ENCODE results near the gene INKA2. TPM values are rescaled to one million over a fixed set of nuclear protein-coding genes. Genes with fewer than 3 reads are reported as not detected.
A peak's percentile ranks its signal among the peaks of the same experiment; 100 is the strongest.

The INKA2 gene
- total and polyA plus RNA-seq, 4 donors: 0.26 to 0.67 (median 0.52) TPM

DNA sequence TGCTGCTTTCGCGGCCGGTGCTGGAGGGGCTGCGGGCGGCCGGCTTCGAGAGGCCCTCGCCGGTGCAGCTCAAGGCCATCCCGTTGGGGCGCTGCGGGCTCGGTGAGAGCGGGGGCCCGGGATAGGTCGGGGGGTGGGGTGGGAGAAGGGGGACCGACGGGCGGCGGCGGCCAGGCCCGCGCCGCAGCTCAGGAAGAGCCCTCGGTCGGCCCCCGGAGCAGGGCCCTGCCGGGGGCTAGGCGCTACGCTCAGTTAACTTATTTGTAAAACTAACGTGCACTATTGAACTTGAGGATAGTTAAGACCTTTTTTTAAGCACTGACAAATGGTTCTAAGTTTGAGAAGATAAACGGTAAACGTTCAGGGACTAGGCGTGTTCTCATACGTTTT is 16.9 kb upstream of the INKA2 start:
- under 1% methylated on average over 35 of the region's 35 CpGs for WGBS
- Histone ChIP-seq H3K9me3 (ENCODE audit: control insufficient read depth in 4 of 4, low read length in 3 of 4) (no peaks in the 10 kb centered on the region), H3K27me3 (ENCODE audit: control insufficient read depth in 4 of 4, insufficient read depth in 4 of 4, low read length in 3 of 4) (no peaks in the 10 kb centered on the region), H3K4me3 (ENCODE audit: low read depth in 1 of 3, low read length in 3 of 3) (peak overlapping the region; percentile 78 to 99 (median 82)), H3K36me3 (ENCODE audit: control insufficient read depth in 4 of 4, insufficient read depth in 3 of 4, low read depth in 1 of 4, low read length in 3 of 4) (peaks cover 0 to 4% (median 0%) of the 10 kb centered on the region in 4 donors), H3K4me1 (ENCODE audit: control insufficient read depth in 4 of 4, insufficient read depth in 4 of 4, low read length in 3 of 4) (peaks cover 1 to 29% (median 16%) of the 10 kb centered on the region in 4 donors), H3K27ac (ENCODE audit: low read depth in 1 of 2, low read length in 2 of 2) (peak overlapping the region; percentile 91 to 95), H3K9ac (ENCODE audit: low read depth in 1 of 2, low read length in 2 of 2) (peak overlapping the region; percentile 56 to 87)
- TF ChIP-seq, protein P1, sequence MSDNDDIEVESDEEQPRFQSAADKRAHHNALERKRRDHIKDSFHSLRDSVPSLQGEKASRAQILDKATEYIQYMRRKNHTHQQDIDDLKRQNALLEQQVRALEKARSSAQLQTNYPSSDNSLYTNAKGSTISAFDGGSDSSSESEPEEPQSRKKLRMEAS (IDR thresholded peaks at IDR 0.05): no peak
- TF ChIP-seq, protein P2, sequence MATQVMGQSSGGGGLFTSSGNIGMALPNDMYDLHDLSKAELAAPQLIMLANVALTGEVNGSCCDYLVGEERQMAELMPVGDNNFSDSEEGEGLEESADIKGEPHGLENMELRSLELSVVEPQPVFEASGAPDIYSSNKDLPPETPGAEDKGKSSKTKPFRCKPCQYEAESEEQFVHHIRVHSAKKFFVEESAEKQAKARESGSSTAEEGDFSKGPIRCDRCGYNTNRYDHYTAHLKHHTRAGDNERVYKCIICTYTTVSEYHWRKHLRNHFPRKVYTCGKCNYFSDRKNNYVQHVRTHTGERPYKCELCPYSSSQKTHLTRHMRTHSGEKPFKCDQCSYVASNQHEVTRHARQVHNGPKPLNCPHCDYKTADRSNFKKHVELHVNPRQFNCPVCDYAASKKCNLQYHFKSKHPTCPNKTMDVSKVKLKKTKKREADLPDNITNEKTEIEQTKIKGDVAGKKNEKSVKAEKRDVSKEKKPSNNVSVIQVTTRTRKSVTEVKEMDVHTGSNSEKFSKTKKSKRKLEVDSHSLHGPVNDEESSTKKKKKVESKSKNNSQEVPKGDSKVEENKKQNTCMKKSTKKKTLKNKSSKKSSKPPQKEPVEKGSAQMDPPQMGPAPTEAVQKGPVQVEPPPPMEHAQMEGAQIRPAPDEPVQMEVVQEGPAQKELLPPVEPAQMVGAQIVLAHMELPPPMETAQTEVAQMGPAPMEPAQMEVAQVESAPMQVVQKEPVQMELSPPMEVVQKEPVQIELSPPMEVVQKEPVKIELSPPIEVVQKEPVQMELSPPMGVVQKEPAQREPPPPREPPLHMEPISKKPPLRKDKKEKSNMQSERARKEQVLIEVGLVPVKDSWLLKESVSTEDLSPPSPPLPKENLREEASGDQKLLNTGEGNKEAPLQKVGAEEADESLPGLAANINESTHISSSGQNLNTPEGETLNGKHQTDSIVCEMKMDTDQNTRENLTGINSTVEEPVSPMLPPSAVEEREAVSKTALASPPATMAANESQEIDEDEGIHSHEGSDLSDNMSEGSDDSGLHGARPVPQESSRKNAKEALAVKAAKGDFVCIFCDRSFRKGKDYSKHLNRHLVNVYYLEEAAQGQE (IDR thresholded peaks at IDR 0.05): no peak
- TF ChIP-seq JUND (IDR thresholded peaks at IDR 0.05) (no peak), SP1 (IDR thresholded peaks at IDR 0.05) (no peak), RXRA (IDR thresholded peaks at IDR 0.05) (no peak), EGR1 (IDR thresholded peaks at IDR 0.05; ENCODE audit: low read depth in 2 of 2) (no peak), FOXA2 (IDR thresholded peaks at IDR 0.05) (no peak), HNF4A (conservative IDR thresholded peaks at IDR 0.05) (no peak), HNF4G (IDR thresholded peaks at IDR 0.05) (no peak)
- TF ChIP-seq, protein P3, sequence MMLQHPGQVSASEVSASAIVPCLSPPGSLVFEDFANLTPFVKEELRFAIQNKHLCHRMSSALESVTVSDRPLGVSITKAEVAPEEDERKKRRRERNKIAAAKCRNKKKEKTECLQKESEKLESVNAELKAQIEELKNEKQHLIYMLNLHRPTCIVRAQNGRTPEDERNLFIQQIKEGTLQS (IDR thresholded peaks at IDR 0.05): no peak
- DNase-seq (ENCODE audit: low spot score): no peak

DNA sequence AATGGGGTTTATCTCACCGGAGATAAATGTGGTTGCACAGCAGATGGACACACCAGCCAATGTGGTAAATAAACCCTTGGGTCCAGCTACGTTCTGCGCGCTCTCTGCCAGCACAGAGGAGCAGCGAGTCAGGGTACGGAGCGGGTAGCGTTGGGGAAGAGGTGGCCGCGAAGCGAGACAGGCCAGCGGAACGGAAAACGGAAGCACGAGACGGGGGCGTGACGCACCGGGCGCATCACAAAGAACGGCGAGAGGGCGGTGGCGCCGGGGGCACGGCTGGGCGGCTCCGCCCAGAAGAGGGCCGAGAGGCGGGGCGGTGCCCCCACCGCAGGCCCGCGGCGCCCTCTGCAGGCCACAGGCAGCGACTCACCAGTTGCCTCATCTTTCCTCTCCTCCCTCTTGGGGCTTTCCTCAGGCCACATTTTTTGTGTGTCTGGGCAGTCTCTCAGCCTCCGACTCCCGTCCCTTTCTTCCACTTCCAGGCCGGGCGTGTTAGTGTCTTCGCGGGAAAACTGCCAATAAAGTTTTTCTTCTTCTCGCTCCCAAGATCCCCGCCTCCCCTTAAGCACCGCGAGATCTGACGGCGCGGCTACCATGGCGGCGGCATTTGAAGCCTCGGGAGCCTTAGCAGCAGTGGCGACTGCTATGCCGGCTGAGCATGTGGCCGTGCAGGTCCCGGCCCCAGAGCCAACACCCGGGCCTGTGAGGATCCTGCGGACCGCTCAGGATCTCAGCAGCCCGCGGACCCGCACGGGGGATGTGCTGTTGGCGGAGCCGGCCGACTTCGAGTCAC is 16.3 kb upstream of the INKA2 start, which contains the start of gene DDX20:
Gene DDX20, plus strand, starts transcription at position 571 of the 793 bp plus-strand sequence. Its CDS starts 24 bp downstream, at position 595.
- H3K36me3 ChIP-seq (ENCODE audit: control insufficient read depth in 4 of 4, insufficient read depth in 3 of 4, low read depth in 1 of 4, low read length in 3 of 4): peaks cover 0 to 4% (median 0%) of the 10 kb centered on the region in 4 donors
- DNase-seq (ENCODE audit: low spot score): peak; percentile 91
- no peaks in the 10 kb centered on the region for H3K27me3 ChIP-seq (ENCODE audit: control insufficient read depth in 4 of 4, insufficient read depth in 4 of 4, low read length in 3 of 4)

More for the DNA sequence above, 16.3 kb upstream of the INKA2 start, which contains the start of gene DDX20:
- WGBS: under 1% methylated on average over 67 of the region's 67 CpGs
- peak; percentile 35 to 83 for TF ChIP-seq GABPA (IDR thresholded peaks at IDR 0.05 in 1 of 2, conservative IDR thresholded peaks at IDR 0.05 in 1 of 2)
- TF ChIP-seq YY1 (IDR thresholded peaks at IDR 0.05): peak; percentile 96
- TF ChIP-seq EGR1 (IDR thresholded peaks at IDR 0.05; ENCODE audit: low read depth in 2 of 2): no peak
- TF ChIP-seq, protein P4, sequence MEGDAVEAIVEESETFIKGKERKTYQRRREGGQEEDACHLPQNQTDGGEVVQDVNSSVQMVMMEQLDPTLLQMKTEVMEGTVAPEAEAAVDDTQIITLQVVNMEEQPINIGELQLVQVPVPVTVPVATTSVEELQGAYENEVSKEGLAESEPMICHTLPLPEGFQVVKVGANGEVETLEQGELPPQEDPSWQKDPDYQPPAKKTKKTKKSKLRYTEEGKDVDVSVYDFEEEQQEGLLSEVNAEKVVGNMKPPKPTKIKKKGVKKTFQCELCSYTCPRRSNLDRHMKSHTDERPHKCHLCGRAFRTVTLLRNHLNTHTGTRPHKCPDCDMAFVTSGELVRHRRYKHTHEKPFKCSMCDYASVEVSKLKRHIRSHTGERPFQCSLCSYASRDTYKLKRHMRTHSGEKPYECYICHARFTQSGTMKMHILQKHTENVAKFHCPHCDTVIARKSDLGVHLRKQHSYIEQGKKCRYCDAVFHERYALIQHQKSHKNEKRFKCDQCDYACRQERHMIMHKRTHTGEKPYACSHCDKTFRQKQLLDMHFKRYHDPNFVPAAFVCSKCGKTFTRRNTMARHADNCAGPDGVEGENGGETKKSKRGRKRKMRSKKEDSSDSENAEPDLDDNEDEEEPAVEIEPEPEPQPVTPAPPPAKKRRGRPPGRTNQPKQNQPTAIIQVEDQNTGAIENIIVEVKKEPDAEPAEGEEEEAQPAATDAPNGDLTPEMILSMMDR (IDR thresholded peaks at IDR 0.05; ENCODE audit: low read depth, low read length, missing input control): peak; percentile 83
- peak; percentile 68 to 70 for TF ChIP-seq RAD21 (IDR thresholded peaks at IDR 0.05)
- TF ChIP-seq NR2F2 (IDR thresholded peaks at IDR 0.05): peak; percentile 14
- TF ChIP-seq, protein P3 (IDR thresholded peaks at IDR 0.05): peak; percentile 36
- TF ChIP-seq, protein P2 (IDR thresholded peaks at IDR 0.05): peak; percentile 32
- TF ChIP-seq FOXA1 (IDR thresholded peaks at IDR 0.05): no peak
- no peak for TF ChIP-seq FOXA2 (IDR thresholded peaks at IDR 0.05)
- TF ChIP-seq, protein P5, sequence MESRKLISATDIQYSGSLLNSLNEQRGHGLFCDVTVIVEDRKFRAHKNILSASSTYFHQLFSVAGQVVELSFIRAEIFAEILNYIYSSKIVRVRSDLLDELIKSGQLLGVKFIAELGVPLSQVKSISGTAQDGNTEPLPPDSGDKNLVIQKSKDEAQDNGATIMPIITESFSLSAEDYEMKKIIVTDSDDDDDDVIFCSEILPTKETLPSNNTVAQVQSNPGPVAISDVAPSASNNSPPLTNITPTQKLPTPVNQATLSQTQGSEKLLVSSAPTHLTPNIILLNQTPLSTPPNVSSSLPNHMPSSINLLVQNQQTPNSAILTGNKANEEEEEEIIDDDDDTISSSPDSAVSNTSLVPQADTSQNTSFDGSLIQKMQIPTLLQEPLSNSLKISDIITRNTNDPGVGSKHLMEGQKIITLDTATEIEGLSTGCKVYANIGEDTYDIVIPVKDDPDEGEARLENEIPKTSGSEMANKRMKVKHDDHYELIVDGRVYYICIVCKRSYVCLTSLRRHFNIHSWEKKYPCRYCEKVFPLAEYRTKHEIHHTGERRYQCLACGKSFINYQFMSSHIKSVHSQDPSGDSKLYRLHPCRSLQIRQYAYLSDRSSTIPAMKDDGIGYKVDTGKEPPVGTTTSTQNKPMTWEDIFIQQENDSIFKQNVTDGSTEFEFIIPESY (IDR thresholded peaks at IDR 0.05): peak; percentile 99
- peak; percentile 68 for TF ChIP-seq SP1 (IDR thresholded peaks at IDR 0.05)
- peak in 1 of 2 donors; percentile 26 for TF ChIP-seq RXRA (IDR thresholded peaks at IDR 0.05)
- Histone ChIP-seq H3K9me3 (ENCODE audit: control insufficient read depth in 4 of 4, low read length in 3 of 4) (no peaks in the 10 kb centered on the region), H3K9ac (ENCODE audit: low read depth in 1 of 2, low read length in 2 of 2) (peak within 1 kb of the TSS; percentile 63 to 87), H3K4me1 (ENCODE audit: control insufficient read depth in 4 of 4, insufficient read depth in 4 of 4, low read length in 3 of 4) (peaks cover 1 to 25% (median 15%) of the 10 kb centered on the region in 4 donors), H3K4me3 (ENCODE audit: low read depth in 1 of 3, low read length in 3 of 3) (peak within 1 kb of the TSS; percentile 78 to 99 (median 82)), H3K27ac (ENCODE audit: low read depth in 1 of 2, low read length in 2 of 2) (peak within 1 kb of the TSS; percentile 91 to 95)
